ENCODE data around the gene CST8.

DNA sequence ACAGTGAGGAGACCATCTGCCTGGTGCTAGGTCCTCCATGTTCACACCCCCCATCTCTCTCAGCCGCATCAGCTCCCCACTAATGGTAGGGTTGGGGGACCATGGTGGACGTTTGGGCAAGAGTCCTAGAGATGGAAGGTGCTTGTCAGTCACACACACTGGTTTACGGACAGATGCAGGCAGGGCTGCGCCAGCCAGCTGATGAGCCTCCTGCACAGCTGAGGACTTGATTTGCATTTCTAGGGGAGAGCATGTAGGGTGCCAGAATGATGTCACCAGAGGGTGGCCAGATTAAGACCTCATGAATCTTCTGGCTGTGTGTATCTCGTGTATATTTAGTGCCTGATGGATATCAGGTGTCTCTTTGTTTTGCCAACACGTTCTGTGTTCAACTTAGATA, 28.6 kb downstream of the CST8 start:
- TF ChIP-seq CTCF (IDR thresholded peaks at IDR 0.05) (no peak), POLR2A (IDR thresholded peaks at IDR 0.05) (no peak)
